ENCODE measurements around the gene CNKSR1.

CNKSR1 gene, protein sequence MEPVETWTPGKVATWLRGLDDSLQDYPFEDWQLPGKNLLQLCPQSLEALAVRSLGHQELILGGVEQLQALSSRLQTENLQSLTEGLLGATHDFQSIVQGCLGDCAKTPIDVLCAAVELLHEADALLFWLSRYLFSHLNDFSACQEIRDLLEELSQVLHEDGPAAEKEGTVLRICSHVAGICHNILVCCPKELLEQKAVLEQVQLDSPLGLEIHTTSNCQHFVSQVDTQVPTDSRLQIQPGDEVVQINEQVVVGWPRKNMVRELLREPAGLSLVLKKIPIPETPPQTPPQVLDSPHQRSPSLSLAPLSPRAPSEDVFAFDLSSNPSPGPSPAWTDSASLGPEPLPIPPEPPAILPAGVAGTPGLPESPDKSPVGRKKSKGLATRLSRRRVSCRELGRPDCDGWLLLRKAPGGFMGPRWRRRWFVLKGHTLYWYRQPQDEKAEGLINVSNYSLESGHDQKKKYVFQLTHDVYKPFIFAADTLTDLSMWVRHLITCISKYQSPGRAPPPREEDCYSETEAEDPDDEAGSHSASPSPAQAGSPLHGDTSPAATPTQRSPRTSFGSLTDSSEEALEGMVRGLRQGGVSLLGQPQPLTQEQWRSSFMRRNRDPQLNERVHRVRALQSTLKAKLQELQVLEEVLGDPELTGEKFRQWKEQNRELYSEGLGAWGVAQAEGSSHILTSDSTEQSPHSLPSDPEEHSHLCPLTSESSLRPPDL
- 0.63 to 3.6 (median 1.9) reads per million in 9 experiments for total RNA-seq

DNA sequence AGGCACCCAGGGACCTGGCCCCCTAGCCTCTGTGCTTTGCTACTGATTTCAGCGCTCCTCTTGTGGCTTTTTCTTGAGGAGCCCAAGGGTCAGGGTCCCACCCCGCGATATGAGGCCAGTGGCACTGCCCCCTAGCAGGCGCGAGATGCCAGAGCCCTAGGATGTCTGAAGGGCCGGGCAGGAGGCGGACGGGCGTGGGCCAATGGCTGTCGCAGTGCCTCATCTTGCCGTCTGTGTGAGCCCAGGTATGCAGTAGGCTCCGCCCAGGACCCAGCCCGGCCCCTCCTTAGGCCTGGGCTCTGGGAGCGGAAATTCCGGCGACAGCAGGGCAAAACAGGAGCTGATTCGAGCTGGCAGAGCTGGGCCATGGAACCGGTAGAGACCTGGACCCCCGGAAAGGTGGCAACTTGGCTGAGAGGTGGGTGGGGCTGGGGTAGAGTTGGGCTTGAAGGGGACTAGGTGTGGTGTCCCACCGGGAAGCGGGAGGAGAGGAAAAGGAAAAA lies at the start of gene CNKSR1:
CNKSR1 (plus strand) TSS at position 310 of the 503 bp plus-strand sequence; CDS start at position 367, 57 bp downstream.
- ATAC-seq (replicated peaks) (no peak), DNase-seq (no peak)
- Mint-ChIP-seq H3K4me1 (ENCODE audit: low read depth in 2 of 2) (no peaks in the 10 kb centered on the region), H3K27ac (no peak within 1 kb of the TSS), H3K4me3 (no peak within 1 kb of the TSS), H3K9me3 (no peaks in the 10 kb centered on the region), H3K36me3 (ENCODE audit: insufficient read depth) (no peaks in the 10 kb centered on the region), H3K27me3 (no peaks in the 10 kb centered on the region)

DNA sequence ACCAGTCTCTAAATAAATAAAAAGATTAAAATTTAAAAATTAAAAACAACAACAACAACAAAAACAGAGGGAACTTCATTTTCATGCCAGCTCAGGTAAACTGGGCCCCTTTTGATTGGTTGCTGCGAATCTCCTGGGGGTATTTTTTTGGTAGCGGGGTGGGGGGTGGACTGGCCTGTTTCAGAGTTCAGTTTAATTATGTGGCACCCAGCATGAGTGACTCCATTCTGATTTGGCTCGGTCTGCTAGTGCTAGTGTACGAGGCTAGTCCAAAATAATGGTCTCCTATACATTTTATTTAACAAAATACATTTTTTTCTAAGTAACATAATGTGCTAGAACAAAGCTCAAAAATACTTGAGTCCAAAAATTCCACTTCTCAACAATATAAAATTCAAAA lies 47.5 kb upstream of the CNKSR1 start:
- peaks cover 11% of the 10 kb centered on the region for H3K36me3 Mint-ChIP-seq (ENCODE audit: insufficient read depth)
- H3K27me3 Mint-ChIP-seq = peaks cover 37 to 42% of the 10 kb centered on the region in 2 donors
- DNase-seq (no peak), ATAC-seq (replicated peaks) (no peak)
- no peak overlapping the region for H3K27ac Mint-ChIP-seq
- no peak overlapping the region for H3K4me3 Mint-ChIP-seq
- H3K4me1 Mint-ChIP-seq (ENCODE audit: low read depth in 2 of 2) = peaks cover 15 to 22% of the 10 kb centered on the region in 2 donors
- no peaks in the 10 kb centered on the region for H3K9me3 Mint-ChIP-seq

DNA sequence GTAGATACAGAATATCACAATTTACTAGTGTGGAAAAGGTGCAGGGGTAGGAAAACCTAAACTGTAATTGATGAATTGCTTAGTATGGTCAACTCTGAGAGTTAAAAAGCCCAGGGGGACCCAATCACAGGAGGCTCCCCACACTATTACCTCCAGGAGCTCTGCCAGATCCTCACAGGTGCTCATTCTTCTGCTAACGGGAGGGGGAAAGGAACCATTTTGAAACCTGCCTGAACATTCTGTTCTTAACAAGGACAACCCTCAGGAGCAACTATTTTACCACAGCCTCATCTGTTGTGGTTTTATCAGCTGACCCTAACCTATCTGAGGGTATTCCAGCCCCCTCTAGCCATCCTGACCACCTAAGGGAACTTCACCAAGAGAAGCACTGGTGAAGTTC lies 46.6 kb upstream of the CNKSR1 start:
- Mint-ChIP-seq H3K9me3 (no peaks in the 10 kb centered on the region), H3K4me1 (ENCODE audit: low read depth in 2 of 2) (peaks cover 14 to 22% of the 10 kb centered on the region in 2 donors), H3K27ac (no peak overlapping the region), H3K36me3 (ENCODE audit: insufficient read depth) (peaks cover 8% of the 10 kb centered on the region), H3K4me3 (no peak overlapping the region), H3K27me3 (peaks cover 37 to 42% of the 10 kb centered on the region in 2 donors)
- ATAC-seq (replicated peaks) (no peak), DNase-seq (no peak)

DNA sequence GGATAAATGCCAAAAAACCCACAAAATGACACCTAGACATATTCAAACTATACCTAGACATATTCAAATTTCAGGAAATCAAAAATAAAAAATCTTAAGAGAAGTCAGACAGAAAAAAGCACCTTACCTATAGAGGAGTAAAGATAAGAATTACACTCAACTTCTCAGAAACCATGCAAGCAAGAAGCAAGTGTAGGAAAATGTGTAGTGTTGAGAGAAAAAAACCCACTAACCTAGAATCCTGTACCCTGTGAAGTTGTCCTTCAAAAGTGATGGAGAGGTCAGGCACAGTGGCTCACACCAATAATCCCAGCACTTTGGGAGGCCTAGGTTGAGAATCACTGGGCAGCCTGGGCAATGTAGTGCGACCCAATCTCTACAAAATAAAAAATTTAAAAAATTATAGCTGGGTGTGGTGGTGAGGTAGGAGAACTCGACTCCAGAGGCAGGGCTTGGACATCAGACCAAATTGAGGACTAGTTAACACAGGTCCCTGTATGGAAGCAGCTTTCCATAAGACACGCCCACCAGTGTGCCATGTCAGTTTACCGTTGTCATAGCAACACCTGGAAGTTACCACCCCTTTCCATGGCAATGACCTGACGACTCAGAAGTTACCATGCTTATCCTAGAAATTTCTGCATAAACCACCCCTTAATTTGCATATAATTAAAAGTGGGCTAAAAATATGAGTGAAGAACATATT lies 45.0 kb upstream of the CNKSR1 start:
- no peak for DNase-seq
- H3K27ac Mint-ChIP-seq = no peak overlapping the region
- H3K4me3 Mint-ChIP-seq = no peak overlapping the region
- H3K4me1 Mint-ChIP-seq (ENCODE audit: low read depth in 2 of 2) = peaks cover 6 to 11% of the 10 kb centered on the region in 2 donors
- H3K9me3 Mint-ChIP-seq = no peaks in the 10 kb centered on the region
- H3K27me3 Mint-ChIP-seq = peaks cover 37 to 42% of the 10 kb centered on the region in 2 donors
- ATAC-seq (replicated peaks) = no peak
- no peaks in the 10 kb centered on the region for H3K36me3 Mint-ChIP-seq (ENCODE audit: insufficient read depth)

DNA sequence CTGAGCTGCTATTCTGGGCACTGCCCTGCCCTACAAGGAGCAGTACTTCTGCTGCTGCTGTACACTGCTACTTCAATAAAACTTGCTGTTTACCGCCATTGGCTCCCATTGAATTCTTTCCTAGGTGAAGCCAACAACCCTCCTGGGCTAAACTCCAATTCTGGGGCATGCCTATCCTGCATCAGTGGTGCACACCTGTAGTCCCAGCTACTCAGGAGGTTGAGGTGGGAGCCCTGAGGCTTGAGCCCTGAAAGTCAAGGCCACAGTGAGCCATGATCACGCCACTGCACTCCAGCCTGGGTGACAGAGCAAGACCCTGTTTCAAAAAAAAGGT lies 44.5 kb upstream of the CNKSR1 start:
- DNase-seq = no peak

DNA sequence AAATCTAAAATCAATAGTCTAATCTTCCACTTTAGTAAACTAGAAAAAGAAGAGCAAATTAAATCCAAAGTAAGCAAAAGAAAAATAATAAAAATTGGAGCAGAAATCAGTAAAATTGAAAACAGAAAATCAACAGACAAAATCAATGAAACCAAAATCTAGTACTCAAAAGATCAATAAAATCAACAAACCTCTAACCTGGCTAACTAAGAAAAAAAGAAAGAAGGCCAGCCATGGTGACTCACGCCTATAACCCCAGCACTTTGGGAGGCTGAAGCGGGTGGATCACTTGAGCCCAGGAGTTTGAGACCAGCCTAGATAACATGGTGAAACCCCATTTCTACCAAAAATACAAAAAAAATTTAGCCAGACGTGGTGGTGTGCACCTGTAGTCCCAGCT lies 42.8 kb upstream of the CNKSR1 start:
- ATAC-seq (replicated peaks) (no peak), DNase-seq (no peak)
- Mint-ChIP-seq H3K27ac (no peak overlapping the region), H3K4me1 (ENCODE audit: low read depth in 2 of 2) (peaks cover 0 to 3% of the 10 kb centered on the region in 2 donors), H3K9me3 (no peaks in the 10 kb centered on the region), H3K4me3 (no peak overlapping the region), H3K27me3 (peaks cover 18 to 22% of the 10 kb centered on the region in 2 donors), H3K36me3 (ENCODE audit: insufficient read depth) (no peaks in the 10 kb centered on the region)

More for the DNA sequence above, 44.5 kb upstream of the CNKSR1 start:
- H3K4me3 Mint-ChIP-seq = no peak overlapping the region
- no peaks in the 10 kb centered on the region for H3K36me3 Mint-ChIP-seq (ENCODE audit: insufficient read depth)
- no peak overlapping the region for H3K27ac Mint-ChIP-seq
- ATAC-seq (replicated peaks) = no peak
- H3K27me3 Mint-ChIP-seq = peaks cover 32 to 38% of the 10 kb centered on the region in 2 donors
- no peaks in the 10 kb centered on the region for H3K9me3 Mint-ChIP-seq
- H3K4me1 Mint-ChIP-seq (ENCODE audit: low read depth in 2 of 2) = peaks cover 2 to 6% of the 10 kb centered on the region in 2 donors

DNA sequence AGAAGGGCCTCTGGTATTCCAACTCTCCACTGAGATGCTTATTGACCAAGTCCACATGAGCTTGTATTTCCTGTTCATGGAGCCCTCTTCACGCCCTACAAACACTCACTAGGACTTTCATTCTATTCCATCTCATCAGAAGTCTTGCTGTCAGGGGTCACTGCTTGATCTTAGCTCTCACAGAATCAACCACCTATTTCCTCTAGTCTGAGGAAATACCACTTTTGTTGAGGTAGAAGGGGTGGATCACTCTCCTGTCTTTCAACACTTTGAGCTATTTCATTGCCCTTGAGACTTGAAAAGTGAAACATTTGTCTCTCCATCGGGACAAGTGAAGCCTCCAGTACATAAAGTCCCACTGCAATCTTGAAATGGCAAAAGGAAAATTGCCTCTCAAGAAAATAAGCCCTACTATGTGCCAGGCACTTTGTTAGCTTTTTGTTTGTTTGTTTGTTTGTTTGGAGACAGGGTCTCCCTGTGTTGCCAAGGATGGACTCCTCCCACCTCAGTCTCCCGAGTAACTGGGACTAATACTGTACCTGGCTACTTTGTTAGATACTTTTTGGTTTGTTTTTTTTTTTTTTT lies 38.2 kb upstream of the CNKSR1 start:
- Mint-ChIP-seq H3K4me3 (no peak overlapping the region), H3K27ac (no peak overlapping the region), H3K4me1 (ENCODE audit: low read depth in 2 of 2) (peaks cover 0 to 3% of the 10 kb centered on the region in 2 donors), H3K27me3 (peaks cover 0 to 10% of the 10 kb centered on the region in 2 donors), H3K9me3 (no peaks in the 10 kb centered on the region), H3K36me3 (ENCODE audit: insufficient read depth) (no peaks in the 10 kb centered on the region)
- ATAC-seq (replicated peaks) (no peak), DNase-seq (no peak)

DNA sequence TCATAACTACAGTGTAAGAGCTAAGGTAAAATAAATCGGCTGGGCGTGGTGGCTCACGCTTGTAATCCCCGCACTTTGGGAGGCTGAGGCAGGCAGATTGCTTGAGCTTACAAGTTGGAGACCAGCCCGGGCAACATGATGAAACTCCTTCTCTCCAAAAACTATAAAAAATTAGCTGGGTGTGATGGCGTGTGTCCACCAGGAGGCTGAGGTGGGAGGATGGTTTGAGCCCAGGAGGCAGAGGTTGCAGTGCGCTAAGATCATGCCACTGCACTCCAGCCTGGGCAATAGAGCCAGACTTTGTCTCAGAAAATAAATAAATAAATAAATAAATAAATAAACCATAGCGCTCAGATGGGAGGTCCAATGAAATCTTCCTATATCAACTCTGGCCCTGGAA lies 35.1 kb upstream of the CNKSR1 start:
- H3K9me3 Mint-ChIP-seq = no peaks in the 10 kb centered on the region
- H3K27me3 Mint-ChIP-seq = peaks cover 8 to 27% of the 10 kb centered on the region in 2 donors
- no peaks in the 10 kb centered on the region for H3K36me3 Mint-ChIP-seq (ENCODE audit: insufficient read depth)
- no peak overlapping the region for H3K27ac Mint-ChIP-seq
- no peak overlapping the region for H3K4me3 Mint-ChIP-seq
- peaks cover 5% of the 10 kb centered on the region in 2 donors for H3K4me1 Mint-ChIP-seq (ENCODE audit: low read depth in 2 of 2)
- ATAC-seq (replicated peaks) (no peak), DNase-seq (no peak)

DNA sequence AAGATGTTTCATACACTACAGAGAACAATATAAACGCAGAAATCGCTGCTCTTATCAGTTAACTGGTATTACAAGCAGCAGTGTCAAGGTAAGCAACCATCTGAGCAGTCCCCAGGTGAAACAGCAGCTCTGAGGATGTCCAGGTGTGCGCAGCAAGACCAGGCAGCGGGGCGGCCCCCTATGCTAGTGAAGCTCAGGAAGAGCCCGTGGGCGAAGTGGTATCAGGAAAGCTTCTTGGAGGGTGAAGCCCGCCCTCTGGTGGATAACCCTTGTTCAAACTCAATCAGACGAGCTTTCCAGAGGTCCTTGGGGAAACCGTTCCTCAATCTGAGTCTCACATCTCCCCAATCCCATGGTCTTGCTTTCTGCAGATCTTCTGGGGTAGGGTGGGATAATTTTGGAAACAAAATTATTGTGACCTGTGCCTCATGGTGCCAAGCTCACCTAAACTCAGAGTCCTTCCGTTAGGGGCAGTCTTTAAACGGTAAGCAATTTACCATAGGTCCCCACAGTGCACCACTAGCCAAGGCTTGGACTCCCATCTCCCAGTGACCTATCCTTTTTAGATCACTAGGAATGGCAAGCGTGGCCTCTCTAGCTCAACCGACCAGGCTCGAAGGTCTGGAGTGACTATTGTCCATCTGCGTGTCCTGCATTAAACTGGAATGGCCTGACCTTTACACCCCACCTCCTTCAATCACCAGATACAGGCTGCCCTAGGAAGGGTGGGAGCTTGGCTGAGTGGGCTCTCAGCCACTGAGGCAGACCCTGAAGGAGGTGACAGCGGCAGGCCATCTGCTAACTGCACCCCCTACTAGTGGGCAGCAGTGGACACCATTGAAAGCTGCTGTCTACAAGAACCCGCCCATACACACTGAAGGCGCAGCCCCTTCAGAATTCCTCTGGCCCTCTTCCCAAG lies 32.0 kb upstream of the CNKSR1 start:
- no peaks in the 10 kb centered on the region for H3K9me3 Mint-ChIP-seq
- no peak overlapping the region for H3K4me3 Mint-ChIP-seq
- H3K27me3 Mint-ChIP-seq = peaks cover 10 to 44% of the 10 kb centered on the region in 2 donors
- peak; percentile 64 to 73 (median 67) for DNase-seq
- ATAC-seq (replicated peaks) = peak; percentile 89
- H3K4me1 Mint-ChIP-seq (ENCODE audit: low read depth in 2 of 2) = peaks cover 2 to 5% of the 10 kb centered on the region in 2 donors
- no peaks in the 10 kb centered on the region for H3K36me3 Mint-ChIP-seq (ENCODE audit: insufficient read depth)
- no peak overlapping the region for H3K27ac Mint-ChIP-seq

DNA sequence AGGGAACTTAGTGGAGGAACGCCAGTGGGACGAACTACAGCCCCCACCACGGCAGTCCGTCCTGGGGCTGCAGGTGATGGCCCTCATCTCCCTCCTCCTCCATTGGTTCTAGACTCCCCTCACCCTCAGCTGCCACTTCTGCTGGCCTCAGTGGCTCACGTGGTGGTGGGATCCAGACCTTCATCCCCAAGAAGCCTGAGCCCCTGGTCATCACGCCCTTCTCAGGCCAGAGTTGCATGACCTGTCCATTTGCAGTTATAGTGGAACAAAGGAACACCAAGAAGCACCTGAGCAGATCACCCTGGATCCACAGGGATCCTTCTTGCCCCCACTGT lies 31.4 kb upstream of the CNKSR1 start:
- Mint-ChIP-seq H3K4me1 (ENCODE audit: low read depth in 2 of 2) (peaks cover 2 to 5% of the 10 kb centered on the region in 2 donors), H3K9me3 (no peaks in the 10 kb centered on the region), H3K27me3 (peaks cover 10 to 45% of the 10 kb centered on the region in 2 donors), H3K4me3 (no peak overlapping the region), H3K27ac (no peak overlapping the region), H3K36me3 (ENCODE audit: insufficient read depth) (no peaks in the 10 kb centered on the region)
- DNase-seq (no peak), ATAC-seq (replicated peaks) (no peak)

DNA sequence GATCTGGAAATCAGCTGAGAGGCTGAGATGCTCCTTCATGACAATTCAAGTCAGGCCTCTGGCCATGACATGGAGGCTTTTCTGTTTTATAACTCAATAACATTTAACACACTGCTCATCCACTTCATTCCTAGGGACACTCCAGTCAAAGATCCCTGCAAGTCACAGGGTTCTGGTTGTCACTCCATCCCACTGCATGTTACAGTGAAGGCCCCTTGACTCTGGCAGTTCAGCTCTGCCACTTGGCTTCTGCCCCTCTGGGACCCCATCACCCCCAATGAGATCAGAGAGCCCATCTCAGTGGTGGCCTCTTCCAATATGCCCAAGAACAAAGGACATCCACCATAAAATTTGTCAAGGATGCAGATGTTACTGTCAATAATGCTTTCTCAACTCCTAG lies 28.4 kb upstream of the CNKSR1 start:
- Mint-ChIP-seq H3K4me3 (no peak overlapping the region), H3K9me3 (no peaks in the 10 kb centered on the region), H3K36me3 (ENCODE audit: insufficient read depth) (no peaks in the 10 kb centered on the region), H3K4me1 (ENCODE audit: low read depth in 2 of 2) (peaks cover 2 to 5% of the 10 kb centered on the region in 2 donors), H3K27ac (no peak overlapping the region), H3K27me3 (peaks cover 19 to 59% of the 10 kb centered on the region in 2 donors)
- no peak for DNase-seq
- ATAC-seq (replicated peaks) = no peak

DNA sequence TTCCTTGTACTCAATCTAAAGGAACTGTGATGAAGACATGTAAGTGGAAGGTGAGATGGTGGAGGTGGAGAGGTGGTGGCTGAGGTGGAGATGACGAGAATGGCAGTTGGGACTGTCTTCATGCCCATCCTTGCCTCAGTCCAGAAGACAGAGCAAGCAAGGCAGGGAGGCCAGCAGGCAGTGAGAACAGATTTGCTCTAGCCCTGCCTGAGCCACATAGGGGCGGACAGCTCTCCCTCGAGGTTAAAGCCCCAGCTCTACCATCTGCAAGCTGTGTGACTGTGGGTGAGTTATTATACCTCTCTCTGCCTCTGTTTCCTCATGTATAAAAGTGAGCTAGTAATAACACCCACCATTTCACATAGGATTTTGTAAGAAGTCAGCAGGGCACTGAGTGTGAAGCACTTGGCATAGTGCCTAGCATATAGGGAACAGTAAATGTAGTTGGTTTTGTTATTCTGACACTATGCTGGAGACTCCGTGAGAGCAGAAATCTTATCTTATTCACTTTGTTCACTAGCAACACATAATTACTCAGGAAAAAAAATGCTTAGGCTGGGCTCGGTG lies 23.2 kb upstream of the CNKSR1 start:
- Mint-ChIP-seq H3K4me3 (no peak overlapping the region), H3K36me3 (ENCODE audit: insufficient read depth) (peaks cover 6% of the 10 kb centered on the region), H3K4me1 (ENCODE audit: low read depth in 2 of 2) (peaks cover 0 to 3% of the 10 kb centered on the region in 2 donors), H3K27me3 (peaks cover 47 to 81% of the 10 kb centered on the region in 2 donors), H3K9me3 (no peaks in the 10 kb centered on the region), H3K27ac (no peak overlapping the region)
- ATAC-seq (replicated peaks) (no peak), DNase-seq (no peak)

Data from effector memory CD8-positive, alpha-beta T cell (primary cell).